NCI-H446 (cell line): ENCODE results near the gene ATP5F1A.
"Not testable (repeated sequence)": the region's sequence is repeated elsewhere in the genome, so short reads cannot be mapped to it uniquely, and the experiment has no call there.

Source experiments
- DNase-seq, 2 experiments: peaks; one replicate each; lab custom pipeline; 2025; lab: John Stamatoyannopoulos, UW

ATP5F1A gene

DNA sequence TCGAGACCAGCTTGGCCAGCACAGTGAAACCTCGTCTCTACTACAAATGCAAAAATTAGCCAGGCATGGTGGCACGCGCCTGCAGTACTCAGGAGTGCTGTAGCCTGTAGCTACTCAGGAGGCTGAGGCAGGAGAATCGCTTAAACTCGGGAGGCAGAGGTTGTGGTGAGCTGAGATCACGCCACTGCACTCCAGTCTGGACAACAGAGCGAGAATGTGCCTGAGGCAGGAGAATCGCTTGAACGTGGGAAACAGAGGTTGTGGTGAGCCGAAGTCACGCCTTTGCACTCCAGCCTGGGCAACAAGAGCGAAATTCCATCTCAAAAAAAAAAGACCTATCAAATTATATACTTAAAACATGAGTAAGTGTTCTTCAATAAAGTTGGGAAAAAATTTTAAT lies 50.7 kb downstream of the ATP5F1A start:
- DNase-seq: not testable (repeated sequence)

DNA sequence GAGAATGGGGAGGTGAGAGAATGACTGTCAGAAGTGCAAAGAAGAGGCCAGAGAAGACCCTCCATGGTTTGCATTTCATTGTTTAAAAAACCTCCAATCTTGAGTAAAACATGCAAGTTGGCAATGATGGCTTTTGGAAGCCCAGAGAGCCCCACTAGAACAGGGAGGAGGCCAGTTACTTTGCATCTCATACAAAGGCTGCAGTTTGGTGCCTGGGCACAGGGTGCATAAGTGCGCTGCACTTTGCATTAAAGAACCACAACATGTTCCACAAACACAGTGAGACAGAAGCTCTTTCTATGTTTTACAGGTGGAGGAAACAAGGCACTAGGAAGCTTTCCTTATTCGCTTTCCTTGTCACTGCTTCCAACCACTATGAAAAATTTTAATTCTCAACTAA lies 51.4 kb downstream of the ATP5F1A start:
- no peak for DNase-seq

GRCh38 chr18:46046126-46046525 lies 52.0 kb downstream of the ATP5F1A start:
- DNase-seq: no peak

GRCh38 chr18:46042571-46043123 lies 55.4 kb downstream of the ATP5F1A start:
- no peak for DNase-seq

- no peak for DNase-seq
Measured at GRCh38 chr18:46040747-46041104, 57.4 kb downstream of the ATP5F1A start.

- no peak for DNase-seq
Measured at GRCh38 chr18:46040033-46040746, 57.9 kb downstream of the ATP5F1A start.

DNA sequence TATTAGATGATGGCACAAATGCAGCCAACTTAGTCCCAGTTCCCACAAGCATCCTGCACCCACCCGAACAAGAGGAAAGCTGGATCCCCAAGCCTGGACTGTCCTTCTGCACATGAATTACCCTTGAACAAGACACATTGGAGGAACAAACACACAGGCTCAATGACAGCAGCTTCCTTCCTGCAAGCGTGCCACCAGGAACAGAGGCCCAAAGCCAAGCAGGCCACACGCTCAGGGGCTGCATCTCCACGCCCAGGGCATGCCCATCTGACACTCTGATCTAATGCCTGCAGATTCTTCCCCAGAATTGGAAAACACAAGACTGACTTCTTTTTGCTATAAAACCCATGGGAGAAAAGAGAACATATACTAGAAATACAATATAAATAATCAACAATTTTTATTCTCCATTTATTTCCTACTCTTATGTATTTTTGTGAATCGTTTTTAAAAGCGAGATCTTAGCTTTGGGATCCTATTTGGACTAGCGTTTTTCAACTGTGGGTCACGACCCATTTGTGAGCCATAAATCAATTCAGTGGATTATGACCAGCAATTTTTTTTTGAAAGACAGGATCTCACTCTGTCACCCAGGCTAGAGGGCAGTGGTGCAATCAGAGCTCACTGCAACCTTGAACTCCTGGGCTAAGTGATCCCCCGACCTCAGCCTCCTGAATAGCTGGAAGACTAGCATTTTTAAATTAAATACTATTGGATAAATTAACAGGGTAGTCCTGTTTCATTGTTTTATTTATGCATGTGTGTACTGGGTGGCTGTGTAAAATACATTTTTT lies 60.4 kb downstream of the ATP5F1A start:
- DNase-seq: no peak

DNA sequence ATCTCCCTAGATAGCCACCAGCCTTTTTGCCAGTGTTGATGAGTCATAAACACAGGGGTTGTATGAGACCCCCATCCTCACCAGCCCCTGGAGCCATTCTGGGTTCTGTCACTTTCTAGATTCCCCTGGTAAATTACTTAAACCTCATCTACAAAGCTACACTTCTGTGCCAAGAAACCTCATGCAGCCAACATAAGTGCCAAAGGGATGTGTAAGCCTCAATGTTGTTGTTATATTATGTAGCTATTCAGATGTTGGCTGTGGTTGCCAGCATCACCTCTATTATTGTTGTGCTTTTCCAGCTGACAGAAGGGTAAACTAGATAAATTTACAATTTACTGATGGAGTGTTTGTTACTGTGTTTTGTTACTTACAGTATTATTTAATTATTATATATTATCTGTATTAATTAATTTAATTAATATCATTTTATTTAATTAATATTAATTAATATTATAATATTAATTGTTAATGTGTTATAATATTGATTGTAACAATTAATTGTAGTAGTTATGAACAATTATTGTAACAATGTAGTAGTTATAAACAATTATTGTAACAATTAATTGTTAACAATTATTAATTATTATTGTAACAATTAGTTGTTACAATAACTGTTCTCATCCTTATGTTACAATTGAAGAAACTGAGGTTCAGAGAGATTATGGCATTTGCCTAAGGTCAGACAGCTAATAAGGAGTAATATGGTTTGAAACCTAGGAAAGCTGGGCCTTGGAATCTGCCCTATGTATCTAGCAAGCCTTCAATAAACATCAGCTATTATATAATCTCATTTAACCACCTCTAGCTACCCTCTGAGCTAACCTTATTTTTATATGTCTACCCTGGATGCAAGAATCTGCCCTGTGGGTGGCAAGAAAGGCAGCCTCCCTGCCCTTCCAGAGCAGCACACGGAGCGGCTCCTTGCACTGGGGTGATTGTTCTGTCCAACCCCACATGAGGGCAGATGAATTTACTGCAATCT lies 62.1 kb downstream of the ATP5F1A start:
- DNase-seq: no peak

- DNase-seq: no peak
Measured at GRCh38 chr18:46034230-46034629, 63.9 kb downstream of the ATP5F1A start.

- no peak for DNase-seq
Measured at GRCh38 chr18:46031741-46032140, 66.4 kb downstream of the ATP5F1A start.
